ENCODE measurements around the gene DGCR8.
"Not testable (repeated sequence)": the region's sequence is repeated elsewhere in the genome, so short reads cannot be mapped to it uniquely, and the experiment has no call there.

DGCR8 gene

GRCh38 chr22:20156611-20157429 is 76.8 kb downstream of the DGCR8 start:
- peak; percentile 20 for DNase-seq

- no peak for DNase-seq
Measured at GRCh38 chr22:20157430-20158183, 77.6 kb downstream of the DGCR8 start.

- DNase-seq, result no peak
Measured at GRCh38 chr22:20158391-20159036, 78.5 kb downstream of the DGCR8 start.

GRCh38 chr22:20159076-20159475 is 79.0 kb downstream of the DGCR8 start:
- DNase-seq, result no peak

GRCh38 chr22:20159531-20159930 is 79.5 kb downstream of the DGCR8 start:
- not testable (repeated sequence) for DNase-seq

GRCh38 chr22:20160041-20160440 is 80.0 kb downstream of the DGCR8 start:
- no peak for DNase-seq
